Gastrocnemius medialis (tissue), 4 donors: ENCODE measurements around the gene OR2T27.
"Not testable (repeated sequence)": the region's sequence is repeated elsewhere in the genome, so short reads cannot be mapped to it uniquely, and the experiment has no call there.

Experiments
- CTCF ChIP-seq, 5 experiments: fragments of 450-650 bp in 3 of 5; fragments of 200-600 bp in 2 of 5; sonication (generic) in 2 of 5; IDR thresholded peaks in 4 of 5; conservative IDR thresholded peaks in 1 of 5; 1 replicate in 4 of 5; 2 replicates in 1 of 5; pipeline ENCODE4 v1.5.1; 2016 to 2019; ENCODE audit warnings: antibody characterized with exemption in 5 of 5, mild to moderate bottlenecking in 3 of 5, moderate library complexity in 3 of 5
- POLR2A ChIP-seq, 2 donors: fragments of 450-650 bp; IDR thresholded peaks; one replicate each; pipeline ENCODE4 v1.6.1; 2017; ENCODE audit warnings: antibody characterized with exemption in 2 of 2, mild to moderate bottlenecking in 2 of 2, moderate library complexity in 2 of 2

GRCh38 chr1:248656797-248657196 is 1.5 kb upstream of the OR2T27 start:
- TF ChIP-seq CTCF (IDR thresholded peaks at IDR 0.05 in 4 of 5, conservative IDR thresholded peaks at IDR 0.05 in 1 of 5); POLR2A (IDR thresholded peaks at IDR 0.05): not testable (repeated sequence)
